Measurements from ENCODE around the gene GPC6.

DNA sequence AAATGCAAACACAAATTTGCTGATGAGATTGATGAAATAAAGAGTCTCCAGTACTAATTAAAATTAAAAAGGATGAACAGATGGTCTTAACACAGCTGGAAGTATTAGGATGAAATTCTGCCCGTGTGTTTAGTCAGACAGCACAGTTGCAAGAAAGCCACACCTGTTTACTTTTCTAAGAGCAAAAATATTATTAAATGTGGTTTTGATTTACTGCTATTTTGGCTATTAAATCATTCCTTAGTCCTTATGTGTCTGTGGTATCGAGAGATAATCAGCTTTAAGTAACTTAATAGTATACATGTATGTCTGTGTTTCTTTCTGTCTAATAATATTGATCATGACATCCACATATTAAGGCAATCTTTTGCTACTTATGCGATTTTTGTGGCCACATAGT is 494.9 kb downstream of the GPC6 start:
- TF ChIP-seq, protein P1, sequence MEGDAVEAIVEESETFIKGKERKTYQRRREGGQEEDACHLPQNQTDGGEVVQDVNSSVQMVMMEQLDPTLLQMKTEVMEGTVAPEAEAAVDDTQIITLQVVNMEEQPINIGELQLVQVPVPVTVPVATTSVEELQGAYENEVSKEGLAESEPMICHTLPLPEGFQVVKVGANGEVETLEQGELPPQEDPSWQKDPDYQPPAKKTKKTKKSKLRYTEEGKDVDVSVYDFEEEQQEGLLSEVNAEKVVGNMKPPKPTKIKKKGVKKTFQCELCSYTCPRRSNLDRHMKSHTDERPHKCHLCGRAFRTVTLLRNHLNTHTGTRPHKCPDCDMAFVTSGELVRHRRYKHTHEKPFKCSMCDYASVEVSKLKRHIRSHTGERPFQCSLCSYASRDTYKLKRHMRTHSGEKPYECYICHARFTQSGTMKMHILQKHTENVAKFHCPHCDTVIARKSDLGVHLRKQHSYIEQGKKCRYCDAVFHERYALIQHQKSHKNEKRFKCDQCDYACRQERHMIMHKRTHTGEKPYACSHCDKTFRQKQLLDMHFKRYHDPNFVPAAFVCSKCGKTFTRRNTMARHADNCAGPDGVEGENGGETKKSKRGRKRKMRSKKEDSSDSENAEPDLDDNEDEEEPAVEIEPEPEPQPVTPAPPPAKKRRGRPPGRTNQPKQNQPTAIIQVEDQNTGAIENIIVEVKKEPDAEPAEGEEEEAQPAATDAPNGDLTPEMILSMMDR (IDR thresholded peaks at IDR 0.05; ENCODE audit: insufficient read depth, low read depth, low read length): no peak
- no peak for TF ChIP-seq EZH2 (IDR thresholded peaks at IDR 0.05; ENCODE audit: insufficient read depth, low read length)

Measured in astrocyte (in vitro differentiated cells and primary cell).